B cell (primary cell): Measurements from ENCODE around the gene PARD3. TPM values are rescaled to one million over a fixed set of nuclear protein-coding genes. Genes with fewer than 3 reads are reported as not detected.

Experiments
- ATAC-seq: fragments of 200-7000 bp; cut with Tn5 transposase; one replicate; pipeline ENCODE4 v1.10.0; 2021; ENCODE audit warnings: low read depth, mild to moderate bottlenecking, moderate number of reproducible peaks, moderate library complexity
- CTCF ChIA-PET: fragments of 350-600 bp; sonication (Branson Sonifier 250); formaldehyde crosslinking; loops from one replicate; lab custom pipeline; 2021; ENCODE audit warnings: antibody characterized with exemption, inconsistent platforms; lab: Charles Lee
- POLR2A ChIA-PET: fragments of 350-600 bp; sonication (Branson Sonifier 250); formaldehyde crosslinking; loops from one replicate; lab custom pipeline; 2021; ENCODE audit warnings: antibody characterized with exemption; lab: Charles Lee
- DNase-seq: peaks from one replicate; pipeline ENCODE4 v3.0.0; 2013
- H2AFZ ChIP-seq: 2 replicates; pipeline ENCODE4 v1.6.1; 2012; ENCODE audit warnings: mild to moderate bottlenecking, low read depth, low read length; ENCODE audit not compliant: insufficient read depth, poor library complexity, severe bottlenecking
- H3K27ac ChIP-seq, 2 donors: 1 replicate in 1 of 2; 2 replicates in 1 of 2; pipeline ENCODE4 v1.5.1; 2012 to 2013; ENCODE audit warnings: low read length in 2 of 2, mild to moderate bottlenecking in 2 of 2, moderate library complexity in 1 of 2
- H3K27me3 ChIP-seq, 4 experiments: fragments of 200-600 bp in 1 of 4; sonication (generic) in 1 of 4; replicated peaks in 1 of 4; 1 replicate in 2 of 4; 2 replicates in 2 of 4; pipeline versions ENCODE4 v1.6.1 to v1.7.0; 2013 to 2016; ENCODE audit warnings: low read length in 3 of 4, mild to moderate bottlenecking in 2 of 4, mixed read lengths in 1 of 4, moderate library complexity in 1 of 4; ENCODE audit not compliant: insufficient read depth in 4 of 4, control insufficient read depth in 3 of 4; ENCODE audit errors: control extremely low read depth in 1 of 4
- H3K36me3 ChIP-seq, 2 experiments: replicated peaks in 1 of 2; 1 replicate in 1 of 2; 2 replicates in 1 of 2; pipeline versions ENCODE4 v1.6.1 to v1.7.1; 2013; ENCODE audit warnings: low read length in 1 of 2; ENCODE audit not compliant: insufficient read depth in 2 of 2, control insufficient read depth in 1 of 2; ENCODE audit errors: control extremely low read depth in 1 of 2, extremely low read depth in 1 of 2
- H3K4me1 ChIP-seq, 2 donors: fragments of 200-600 bp in 1 of 2; sonication (generic) in 1 of 2; 1 replicate in 1 of 2; 2 replicates in 1 of 2; pipeline versions ENCODE4 v1.5.1 to v1.6.1; 2013 to 2017; ENCODE audit warnings: low read length in 2 of 2; ENCODE audit not compliant: control insufficient read depth in 2 of 2, insufficient read depth in 2 of 2
- H3K4me2 ChIP-seq: replicated peaks from 2 replicates; pipeline ENCODE3; 2012; ENCODE audit warnings: mild to moderate bottlenecking, low read depth, low read length; ENCODE audit not compliant: poor library complexity, severe bottlenecking
- H3K4me3 ChIP-seq, 5 experiments: fragments of 200-600 bp in 1 of 5; sonication (generic) in 1 of 5; 1 replicate in 3 of 5; 2 replicates in 2 of 5; pipeline versions ENCODE4 v1.5.1 to v1.7.0; 2011 to 2016; ENCODE audit warnings: low read length in 4 of 5, mild to moderate bottlenecking in 4 of 5, low read depth in 2 of 5, control low read depth in 1 of 5, moderate library complexity in 1 of 5; ENCODE audit not compliant: insufficient read depth in 1 of 5; ENCODE audit errors: control extremely low read depth in 1 of 5, extremely low read depth in 1 of 5
- H3K79me2 ChIP-seq: fragments of 200-600 bp; sonication (generic); one replicate; pipeline ENCODE4 v1.6.0; 2016; ENCODE audit warnings: low read length; ENCODE audit not compliant: control insufficient read depth, insufficient read depth
- H3K9ac ChIP-seq: fragments of 200-600 bp; sonication (generic); 2 replicates; pipeline ENCODE4 v1.6.1; 2017; ENCODE audit warnings: mild to moderate bottlenecking, low read length, moderate library complexity
- H3K9me3 ChIP-seq, 3 donors: one replicate each; pipeline versions ENCODE4 v1.6.1 to v1.7.1; 2013; ENCODE audit warnings: low read length in 2 of 3; ENCODE audit not compliant: control insufficient read depth in 2 of 3, insufficient read depth in 1 of 3; ENCODE audit errors: control extremely low read depth in 1 of 3
- H4K20me1 ChIP-seq: 2 replicates; pipeline ENCODE4 v1.6.0; 2012; ENCODE audit warnings: mild to moderate bottlenecking, low read length; ENCODE audit not compliant: insufficient read depth, control insufficient read depth, poor library complexity, severe bottlenecking
- H3K27ac Mint-ChIP-seq: one replicate; pipeline ENCODE4 v1.8.0; 2021; ENCODE audit warnings: mixed read lengths
- H3K27me3 Mint-ChIP-seq: one replicate; pipeline ENCODE4 v1.8.0; 2021; ENCODE audit warnings: mixed read lengths
- H3K4me1 Mint-ChIP-seq: one replicate; pipeline ENCODE4 v1.8.0; 2021; ENCODE audit warnings: mixed read lengths
- H3K4me3 Mint-ChIP-seq: one replicate; pipeline ENCODE4 v1.8.0; 2021; ENCODE audit warnings: mixed read lengths
- H3K9me3 Mint-ChIP-seq: one replicate; pipeline ENCODE4 v1.8.0; 2022; ENCODE audit warnings: mixed read lengths; ENCODE audit not compliant: insufficient read depth
- EZH2 ChIP-seq: IDR thresholded peaks from 2 replicates; pipeline ENCODE4 v1.6.1; 2012; ENCODE audit warnings: borderline replicate concordance, low read depth, mild to moderate bottlenecking, moderate library complexity, low read length; ENCODE audit not compliant: insufficient read depth, poor library complexity, severe bottlenecking
- WGBS: methylation state at CpG from one replicate; pipeline ENCODE4 v1.1.5; 2013; ENCODE audit warnings: missing lambda C conversion rate; ENCODE audit not compliant: insufficient coverage; 5-methylcytosine and 5-hydroxymethylcytosine counted together
- intact Hi-C: fragments of 100-400 bp; cut with micrococcal nuclease; formaldehyde crosslinking; loops from one replicate; pipeline ENCODE4 v1.10.0; 2022
- polyA plus RNA-seq: library from polyadenylated mRNA; depleted of rRNA; stranded (reverse); fragments of >200 nt; gene quantifications from 2 replicates; pipeline ENCODE4 v1.2.3, GENCODE V29; 2012
- total RNA-seq, 2 donors: library from RNA; stranded (reverse); fragments of 120-200 nt in 1 of 2; gene quantifications; 1 replicate in 1 of 2; 2 replicates in 1 of 2; pipeline versions ENCODE4 v1.2.3 to v1.2.4, GENCODE V29; 2013 to 2022
- TF ChIP-seq, protein P1 (sequence below): fragments of 200-600 bp; IDR thresholded peaks from one replicate; pipeline ENCODE4 v1.8.0; 2022; ENCODE audit warnings: antibody characterized with exemption, mild to moderate bottlenecking

PARD3 gene
- total and polyA plus RNA-seq, 2 donors (not counting 1 experiment from before 2014, with no cell fraction given) = not detected

DNA sequence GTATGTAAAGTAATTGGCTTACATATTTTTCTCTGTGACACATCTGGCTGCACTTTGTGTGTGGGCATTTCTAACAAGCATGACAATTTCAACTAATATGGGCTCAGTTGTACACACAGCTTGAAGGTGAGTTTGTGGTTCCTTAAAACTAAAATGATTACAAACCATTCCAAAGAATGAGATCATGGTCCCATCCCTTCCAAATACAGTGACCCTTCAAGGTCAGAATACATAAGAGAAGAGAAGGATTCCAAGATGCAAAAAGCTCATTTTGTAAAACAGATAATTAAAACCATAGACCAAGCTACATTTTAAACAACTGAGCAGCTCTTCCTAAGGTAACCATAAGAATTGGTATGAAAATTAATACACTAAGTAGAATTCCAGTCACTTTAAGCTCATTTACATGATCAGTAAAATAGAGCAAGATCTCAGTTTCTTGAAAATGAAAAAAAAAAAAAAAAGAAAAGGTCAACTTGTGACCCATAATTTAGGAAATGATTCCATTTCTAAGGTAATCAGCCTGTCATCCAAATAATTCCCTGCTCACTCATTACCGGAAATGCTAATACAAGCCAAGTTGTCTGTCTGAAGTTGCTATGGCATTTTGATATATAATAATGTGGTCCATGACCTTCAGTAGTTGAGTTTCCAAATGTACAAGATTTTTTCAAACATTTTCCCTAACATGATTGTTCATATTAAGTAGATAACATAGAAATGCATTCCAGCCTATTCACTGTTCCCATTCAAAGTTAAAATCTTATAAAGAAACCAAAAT is 688.5 kb downstream of the PARD3 start:
- Histone ChIP-seq H3K27me3 (no peaks in the 10 kb centered on the region), H3K36me3 (no peaks in the 10 kb centered on the region), H3K27ac (no peak overlapping the region), H3K4me1 (no peaks in the 10 kb centered on the region), H3K4me2 (no peak overlapping the region), H3K9ac (no peak overlapping the region), H2AFZ (no peak overlapping the region), H3K79me2 (no peaks in the 10 kb centered on the region), H3K9me3 (no peaks in the 10 kb centered on the region), H3K4me3 (no peak overlapping the region), H4K20me1 (no peaks in the 10 kb centered on the region)
- intact Hi-C loops = no loop called here
- ATAC-seq (no peak), DNase-seq (no peak)
- Mint-ChIP-seq H3K27ac (no peak overlapping the region), H3K4me1 (no peaks in the 10 kb centered on the region), H3K9me3 (peaks cover 6% of the 10 kb centered on the region), H3K27me3 (no peaks in the 10 kb centered on the region), H3K4me3 (no peak overlapping the region)
- POLR2A ChIA-PET = no interaction called here
- no CpG with 5 or more reads among the region's 1 CpG for WGBS
- TF ChIP-seq, protein P1, sequence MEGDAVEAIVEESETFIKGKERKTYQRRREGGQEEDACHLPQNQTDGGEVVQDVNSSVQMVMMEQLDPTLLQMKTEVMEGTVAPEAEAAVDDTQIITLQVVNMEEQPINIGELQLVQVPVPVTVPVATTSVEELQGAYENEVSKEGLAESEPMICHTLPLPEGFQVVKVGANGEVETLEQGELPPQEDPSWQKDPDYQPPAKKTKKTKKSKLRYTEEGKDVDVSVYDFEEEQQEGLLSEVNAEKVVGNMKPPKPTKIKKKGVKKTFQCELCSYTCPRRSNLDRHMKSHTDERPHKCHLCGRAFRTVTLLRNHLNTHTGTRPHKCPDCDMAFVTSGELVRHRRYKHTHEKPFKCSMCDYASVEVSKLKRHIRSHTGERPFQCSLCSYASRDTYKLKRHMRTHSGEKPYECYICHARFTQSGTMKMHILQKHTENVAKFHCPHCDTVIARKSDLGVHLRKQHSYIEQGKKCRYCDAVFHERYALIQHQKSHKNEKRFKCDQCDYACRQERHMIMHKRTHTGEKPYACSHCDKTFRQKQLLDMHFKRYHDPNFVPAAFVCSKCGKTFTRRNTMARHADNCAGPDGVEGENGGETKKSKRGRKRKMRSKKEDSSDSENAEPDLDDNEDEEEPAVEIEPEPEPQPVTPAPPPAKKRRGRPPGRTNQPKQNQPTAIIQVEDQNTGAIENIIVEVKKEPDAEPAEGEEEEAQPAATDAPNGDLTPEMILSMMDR = no peak
- TF ChIP-seq EZH2 = no peak
- CTCF ChIA-PET = no interaction called here

DNA sequence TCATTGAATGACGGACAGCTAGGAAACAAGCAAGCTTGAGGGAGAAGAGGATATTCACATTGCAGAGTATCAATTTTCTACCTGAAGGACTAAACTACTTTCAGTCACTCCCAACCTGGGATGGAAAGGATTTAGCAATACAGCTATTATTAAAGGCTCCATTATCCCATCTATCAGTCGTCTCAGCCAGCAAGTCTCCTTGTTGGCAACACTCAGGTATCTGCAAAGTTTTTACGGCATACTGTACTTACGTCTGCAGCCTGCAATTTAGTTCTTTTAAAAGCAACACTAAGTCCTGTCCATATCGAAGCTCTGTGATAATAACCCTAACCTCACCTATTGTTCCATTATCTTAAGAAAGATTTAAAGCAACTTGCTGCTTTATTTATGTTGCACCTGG is 689.4 kb downstream of the PARD3 start:
- H3K79me2 ChIP-seq = no peaks in the 10 kb centered on the region
- no peaks in the 10 kb centered on the region for H3K4me1 Mint-ChIP-seq
- no peak overlapping the region for H3K4me2 ChIP-seq
- intact Hi-C loops = no loop called here
- no peak overlapping the region for H3K4me3 Mint-ChIP-seq
- no peaks in the 10 kb centered on the region for H3K4me1 ChIP-seq
- ATAC-seq (no peak), DNase-seq (no peak)
- H3K36me3 ChIP-seq = no peaks in the 10 kb centered on the region
- no peak overlapping the region for H3K4me3 ChIP-seq
- TF ChIP-seq, protein P1 = no peak
- TF ChIP-seq EZH2 = no peak
- no peak overlapping the region for H3K27ac ChIP-seq
- no peak overlapping the region for H2AFZ ChIP-seq
- no peak overlapping the region for H3K9ac ChIP-seq
- no peaks in the 10 kb centered on the region for H3K27me3 Mint-ChIP-seq
- ChIA-PET CTCF (no interaction called here), POLR2A (no interaction called here)
- 63% methylated on average over 4 of the region's 5 CpGs for WGBS
- no peaks in the 10 kb centered on the region for H3K9me3 ChIP-seq
- H3K27me3 ChIP-seq = no peaks in the 10 kb centered on the region
- no peaks in the 10 kb centered on the region for H4K20me1 ChIP-seq
- no peak overlapping the region for H3K27ac Mint-ChIP-seq
- peaks cover 6% of the 10 kb centered on the region for H3K9me3 Mint-ChIP-seq
